Measurements from ENCODE around the gene SPAG9. TPM values are rescaled to one million over a fixed set of nuclear protein-coding genes. Genes with fewer than 3 reads are reported as not detected.
"Not testable (repeated sequence)": the region's sequence is repeated elsewhere in the genome, so short reads cannot be mapped to it uniquely, and the experiment has no call there.

The SPAG9 gene
- total RNA-seq, 1 experiment from 2014 or later = 130 TPM

DNA sequence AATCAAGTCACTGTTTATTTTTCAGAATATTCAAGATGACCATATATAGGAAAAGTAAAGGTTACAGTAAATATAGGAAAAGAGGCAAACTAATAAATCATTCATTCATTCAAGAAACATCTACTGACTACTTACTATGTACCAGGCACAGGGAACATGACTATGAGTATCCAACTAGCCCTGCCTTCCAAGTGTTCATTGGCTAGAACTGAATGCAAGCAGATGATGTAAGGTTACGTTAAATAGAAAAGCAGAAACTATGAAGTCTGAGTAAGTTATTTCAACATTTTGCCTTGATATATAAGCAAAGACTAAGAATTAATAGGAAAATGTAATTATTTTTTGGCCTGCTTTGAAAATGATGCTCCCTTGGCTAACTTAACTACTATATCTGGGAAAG is 36.7 kb downstream of the SPAG9 start:
- intact Hi-C loops (cut with micrococcal nuclease; ENCODE audit: unreplicated experiment) = loop anchor here (2.0 kb wide), 1 partner anchor 23 kb away; no protein-coding TSS in a partner anchor
- Mint-ChIP-seq H3K4me1 (ENCODE audit: low read depth, unreplicated experiment) (peaks cover 21% of the 10 kb centered on the region), H3K27me3 (ENCODE audit: insufficient read depth, unreplicated experiment) (no peaks in the 10 kb centered on the region), H3K27ac (ENCODE audit: unreplicated experiment) (no peak overlapping the region), H3K4me3 (ENCODE audit: unreplicated experiment) (no peak overlapping the region), H3K36me3 (ENCODE audit: insufficient read depth, unreplicated experiment) (peaks cover 44% of the 10 kb centered on the region), H3K9me3 (ENCODE audit: unreplicated experiment) (no peaks in the 10 kb centered on the region)
- DNase-seq = no peak
- H3K36me3 ChIP-seq (ENCODE audit: control insufficient read depth, insufficient read depth, low read length) = no peaks in the 10 kb centered on the region
- BruUV-seq (replicated peaks) = no TSS peak
- peaks cover 34% of the 10 kb centered on the region for H3K4me1 ChIP-seq
- no peak overlapping the region for H3K4me3 ChIP-seq (ENCODE audit: low read depth, low read length)
- no peaks in the 10 kb centered on the region for H3K9me3 ChIP-seq
- TF ChIP-seq, protein P1, sequence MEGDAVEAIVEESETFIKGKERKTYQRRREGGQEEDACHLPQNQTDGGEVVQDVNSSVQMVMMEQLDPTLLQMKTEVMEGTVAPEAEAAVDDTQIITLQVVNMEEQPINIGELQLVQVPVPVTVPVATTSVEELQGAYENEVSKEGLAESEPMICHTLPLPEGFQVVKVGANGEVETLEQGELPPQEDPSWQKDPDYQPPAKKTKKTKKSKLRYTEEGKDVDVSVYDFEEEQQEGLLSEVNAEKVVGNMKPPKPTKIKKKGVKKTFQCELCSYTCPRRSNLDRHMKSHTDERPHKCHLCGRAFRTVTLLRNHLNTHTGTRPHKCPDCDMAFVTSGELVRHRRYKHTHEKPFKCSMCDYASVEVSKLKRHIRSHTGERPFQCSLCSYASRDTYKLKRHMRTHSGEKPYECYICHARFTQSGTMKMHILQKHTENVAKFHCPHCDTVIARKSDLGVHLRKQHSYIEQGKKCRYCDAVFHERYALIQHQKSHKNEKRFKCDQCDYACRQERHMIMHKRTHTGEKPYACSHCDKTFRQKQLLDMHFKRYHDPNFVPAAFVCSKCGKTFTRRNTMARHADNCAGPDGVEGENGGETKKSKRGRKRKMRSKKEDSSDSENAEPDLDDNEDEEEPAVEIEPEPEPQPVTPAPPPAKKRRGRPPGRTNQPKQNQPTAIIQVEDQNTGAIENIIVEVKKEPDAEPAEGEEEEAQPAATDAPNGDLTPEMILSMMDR (IDR thresholded peaks at IDR 0.05; ENCODE audit: insufficient read depth in 1 of 2, low read depth in 1 of 2, low read length in 1 of 2, severe bottlenecking in 1 of 2, unreplicated experiment in 1 of 2) = no peak
- POLR2A ChIA-PET = no interaction called here
- CTCF ChIA-PET = no interaction called here
- no peaks in the 10 kb centered on the region for H3K27me3 ChIP-seq (replicated peaks; ENCODE audit: control insufficient read depth, insufficient read depth, low read length)

DNA sequence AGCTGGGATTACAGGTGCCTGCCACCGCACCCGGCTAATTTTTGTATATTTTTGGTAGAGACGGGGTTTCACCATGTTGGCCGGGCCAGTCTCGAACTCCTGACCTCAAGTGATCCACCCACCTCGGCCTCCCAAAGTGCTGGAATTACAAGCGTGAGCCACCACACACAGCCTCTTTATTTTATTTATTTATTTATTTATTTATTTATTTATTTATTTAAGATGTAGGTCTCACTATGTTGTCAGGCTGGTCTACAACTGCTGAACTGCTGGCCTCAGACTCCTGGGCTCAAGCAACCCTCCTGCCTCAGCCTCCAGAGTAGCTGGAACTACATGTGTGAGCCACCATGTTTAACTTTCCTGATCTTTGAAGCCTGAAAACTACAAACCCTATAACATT is 37.3 kb downstream of the SPAG9 start:
- H3K9me3 Mint-ChIP-seq (ENCODE audit: unreplicated experiment); H3K36me3 ChIP-seq (ENCODE audit: control insufficient read depth, insufficient read depth, low read length); H3K27me3 ChIP-seq (replicated peaks; ENCODE audit: control insufficient read depth, insufficient read depth, low read length); DNase-seq; POLR2A ChIA-PET; H3K4me3 ChIP-seq (ENCODE audit: low read depth, low read length); H3K9me3 ChIP-seq; CTCF ChIA-PET; H3K4me3 Mint-ChIP-seq (ENCODE audit: unreplicated experiment); BruUV-seq (replicated peaks); intact Hi-C loops (cut with micrococcal nuclease; ENCODE audit: unreplicated experiment); H3K27me3 Mint-ChIP-seq (ENCODE audit: insufficient read depth, unreplicated experiment); H3K27ac Mint-ChIP-seq (ENCODE audit: unreplicated experiment): not testable (repeated sequence)
- Mint-ChIP-seq H3K36me3 (ENCODE audit: insufficient read depth, unreplicated experiment) (peaks cover 44% of the 10 kb centered on the region), H3K4me1 (ENCODE audit: low read depth, unreplicated experiment) (peaks cover 21% of the 10 kb centered on the region)
- peaks cover 34% of the 10 kb centered on the region for H3K4me1 ChIP-seq

DNA sequence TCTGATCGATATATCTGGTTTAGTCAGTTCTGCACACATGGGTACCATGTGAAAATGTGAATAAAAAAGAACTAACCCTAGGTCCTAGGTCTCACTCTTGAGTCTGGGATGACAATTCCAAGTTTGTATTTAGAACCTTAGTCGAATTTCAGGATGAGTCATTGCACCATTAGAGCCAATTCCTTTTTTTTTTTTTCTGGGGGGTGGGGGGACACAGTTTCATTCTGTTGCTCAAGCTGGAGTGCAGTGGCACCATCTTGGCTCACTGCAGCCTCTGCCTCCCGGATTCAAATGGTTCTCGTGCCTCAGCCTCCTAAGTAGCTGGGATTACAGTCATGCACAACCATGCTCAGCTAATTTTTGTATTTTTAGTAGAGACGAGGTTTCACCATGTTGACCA is 41.6 kb downstream of the SPAG9 start:
- no peaks in the 10 kb centered on the region for H3K27me3 ChIP-seq (replicated peaks; ENCODE audit: control insufficient read depth, insufficient read depth, low read length)
- ChIA-PET POLR2A (no interaction called here), CTCF (no interaction called here)
- BruUV-seq (replicated peaks) = no TSS peak
- Mint-ChIP-seq H3K9me3 (ENCODE audit: unreplicated experiment) (no peaks in the 10 kb centered on the region), H3K27me3 (ENCODE audit: insufficient read depth, unreplicated experiment) (no peaks in the 10 kb centered on the region), H3K27ac (ENCODE audit: unreplicated experiment) (no peak overlapping the region), H3K4me1 (ENCODE audit: low read depth, unreplicated experiment) (peaks cover 21% of the 10 kb centered on the region), H3K36me3 (ENCODE audit: insufficient read depth, unreplicated experiment) (peaks cover 68% of the 10 kb centered on the region), H3K4me3 (ENCODE audit: unreplicated experiment) (no peak overlapping the region)
- no peaks in the 10 kb centered on the region for H3K9me3 ChIP-seq
- no peak overlapping the region for H3K4me3 ChIP-seq (ENCODE audit: low read depth, low read length)
- peaks cover 13% of the 10 kb centered on the region for H3K4me1 ChIP-seq
- peaks cover 1% of the 10 kb centered on the region; the same call in 1 of the 2 replicates for H3K36me3 ChIP-seq (ENCODE audit: control insufficient read depth, insufficient read depth, low read length)
- intact Hi-C loops (cut with micrococcal nuclease; ENCODE audit: unreplicated experiment) = no loop called here
- DNase-seq = no peak
- TF ChIP-seq, protein P1 (IDR thresholded peaks at IDR 0.05; ENCODE audit: insufficient read depth in 1 of 2, low read depth in 1 of 2, low read length in 1 of 2, severe bottlenecking in 1 of 2, unreplicated experiment in 1 of 2) = no peak
